Measurements from ENCODE around the gene ABCF3.
A peak's percentile ranks its signal among the peaks of the same experiment; 100 is the strongest.

ABCF3 gene

DNA sequence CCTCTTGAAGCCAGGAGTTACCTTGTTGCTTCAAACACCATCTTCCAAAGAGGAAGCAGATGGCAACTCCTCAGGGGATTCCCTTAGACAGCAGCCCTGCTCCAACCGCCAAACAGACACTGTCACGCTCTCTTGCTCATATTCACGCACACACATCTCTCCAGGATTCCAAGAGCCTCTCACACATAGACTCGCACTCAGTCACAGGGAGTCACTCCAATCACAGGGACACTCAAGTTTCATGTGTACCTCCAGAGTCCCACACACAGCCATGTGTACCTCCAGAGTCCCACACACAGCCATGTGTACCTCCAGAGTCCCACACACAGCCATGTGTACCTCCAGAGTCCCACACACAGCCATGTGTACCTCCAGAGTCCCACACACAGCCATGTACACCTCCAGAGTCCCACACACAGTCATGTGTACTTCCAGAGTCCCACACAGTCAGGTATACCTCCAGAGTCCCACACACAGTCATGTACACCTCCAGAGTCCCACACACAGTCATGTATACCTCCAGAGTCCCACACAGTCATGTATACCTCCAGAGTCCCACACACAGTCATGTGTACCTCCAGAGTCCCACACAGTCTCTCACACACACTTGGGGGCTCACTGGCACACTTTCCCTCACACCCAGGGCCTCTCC is 49.5 kb downstream of the ABCF3 start:
- TF ChIP-seq ZFHX2 (tag by site-specific recombination; conservative IDR thresholded peaks at IDR 0.05), result peak; percentile 97
- TF ChIP-seq, protein P1, sequence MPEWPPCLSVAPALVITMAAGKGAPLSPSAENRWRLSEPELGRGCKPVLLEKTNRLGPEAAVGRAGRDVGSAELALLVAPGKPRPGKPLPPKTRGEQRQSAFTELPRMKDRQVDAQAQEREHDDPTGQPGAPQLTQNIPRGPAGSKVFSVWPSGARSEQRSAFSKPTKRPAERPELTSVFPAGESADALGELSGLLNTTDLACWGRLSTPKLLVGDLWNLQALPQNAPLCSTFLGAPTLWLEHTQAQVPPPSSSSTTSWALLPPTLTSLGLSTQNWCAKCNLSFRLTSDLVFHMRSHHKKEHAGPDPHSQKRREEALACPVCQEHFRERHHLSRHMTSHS (tag by site-specific recombination; IDR thresholded peaks at IDR 0.05), result no peak
- TF ChIP-seq EGR2 (tag by site-specific recombination; IDR thresholded peaks at IDR 0.05; ENCODE audit: low read depth), result peak; percentile 96
- TF ChIP-seq, protein P2, sequence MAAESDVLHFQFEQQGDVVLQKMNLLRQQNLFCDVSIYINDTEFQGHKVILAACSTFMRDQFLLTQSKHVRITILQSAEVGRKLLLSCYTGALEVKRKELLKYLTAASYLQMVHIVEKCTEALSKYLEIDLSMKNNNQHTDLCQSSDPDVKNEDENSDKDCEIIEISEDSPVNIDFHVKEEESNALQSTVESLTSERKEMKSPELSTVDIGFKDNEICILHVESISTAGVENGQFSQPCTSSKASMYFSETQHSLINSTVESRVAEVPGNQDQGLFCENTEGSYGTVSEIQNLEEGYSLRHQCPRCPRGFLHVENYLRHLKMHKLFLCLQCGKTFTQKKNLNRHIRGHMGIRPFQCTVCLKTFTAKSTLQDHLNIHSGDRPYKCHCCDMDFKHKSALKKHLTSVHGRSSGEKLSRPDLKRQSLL (tag by site-specific recombination; IDR thresholded peaks at IDR 0.05), result no peak
- peak; percentile 47; the same call in 1 of the 2 replicates for TF ChIP-seq ZNF600 (tag by site-specific recombination; IDR thresholded peaks at IDR 0.05)
- Histone ChIP-seq H3K36me3 (ENCODE audit: control insufficient read depth in 2 of 2, insufficient read depth in 1 of 2, low read length in 2 of 2) (no peaks in the 10 kb centered on the region), H3K27ac (ENCODE audit: extremely low read depth, low read depth, low read length) (no peak overlapping the region), H3K4me1 (ENCODE audit: control insufficient read depth, insufficient read depth, low read length) (no peaks in the 10 kb centered on the region), H3K9me3 (ENCODE audit: control insufficient read depth, insufficient read depth, low read depth, low read length) (no peaks in the 10 kb centered on the region), H3K4me3 (ENCODE audit: low read depth, low read length) (no peak overlapping the region)
- POLR2A ChIA-PET, result interaction anchor here (1.0 kb wide), 1 partner anchor 11 kb away, joined by 3 read pairs; no protein-coding TSS in a partner anchor
- CTCF ChIA-PET, result interaction anchor here (8.7 kb wide), 1 partner anchor 8 kb away, joined by 66 read pairs; the partner anchor contains the start of gene VWA5B2

DNA sequence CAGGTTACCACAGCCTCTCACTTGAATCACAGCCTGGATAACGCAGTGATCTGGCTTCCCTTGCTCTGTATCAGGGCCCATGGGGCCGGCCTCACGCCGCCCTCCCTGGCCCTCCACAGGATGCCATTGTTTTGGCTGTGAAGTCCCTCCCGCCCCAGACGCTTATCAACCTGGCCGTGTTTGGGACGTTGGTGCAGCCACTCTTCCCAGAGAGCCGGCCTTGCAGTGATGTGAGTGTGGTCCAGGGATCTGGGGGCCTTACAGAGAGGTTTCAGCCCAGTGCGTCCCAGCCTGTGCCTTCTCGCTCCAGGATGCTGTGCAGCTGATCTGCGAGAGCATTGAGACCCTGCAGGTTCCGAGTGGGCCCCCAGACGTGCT is 50.0 kb downstream of the ABCF3 start:
- ChIA-PET CTCF (interaction anchor here (0.6 to 8.7 kb wide), 3 partner anchors 8 to 11 kb away, joined by 3 to 66 read pairs (median 4); partner anchors contain the start of gene VWA5B2), POLR2A (interaction anchor here (1.0 kb wide), 1 partner anchor 10 kb away, joined by 3 read pairs; no protein-coding TSS in a partner anchor)
- Histone ChIP-seq H3K36me3 (ENCODE audit: control insufficient read depth in 2 of 2, insufficient read depth in 1 of 2, low read length in 2 of 2) (no peaks in the 10 kb centered on the region), H3K4me1 (ENCODE audit: control insufficient read depth, insufficient read depth, low read length) (no peaks in the 10 kb centered on the region), H3K9me3 (ENCODE audit: control insufficient read depth, insufficient read depth, low read depth, low read length) (no peaks in the 10 kb centered on the region), H3K4me3 (ENCODE audit: low read depth, low read length) (no peak overlapping the region), H3K27ac (ENCODE audit: extremely low read depth, low read depth, low read length) (no peak overlapping the region)
- TF ChIP-seq ZBTB20 (tag by site-specific recombination; IDR thresholded peaks at IDR 0.05), result no peak

DNA sequence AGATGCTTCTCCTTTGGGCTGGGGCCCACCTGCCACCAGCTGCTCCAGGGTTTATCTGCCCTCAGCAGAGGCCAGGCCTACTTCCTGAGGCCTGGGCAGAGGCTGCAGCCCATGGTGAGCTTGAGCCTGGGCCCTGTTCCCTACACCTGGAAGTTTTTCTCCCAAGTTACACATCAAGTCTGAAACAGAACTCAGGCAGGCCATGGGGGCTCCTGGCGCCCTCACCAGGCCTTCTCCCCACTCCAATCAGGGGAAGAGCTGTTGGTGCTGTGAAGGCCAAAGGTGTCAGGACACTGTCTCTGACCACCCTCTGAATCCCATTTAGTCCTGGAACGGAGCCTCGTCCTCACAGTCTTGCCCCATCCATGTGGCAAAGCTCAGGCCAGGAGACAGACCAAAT is 50.6 kb downstream of the ABCF3 start:
- no peak overlapping the region for H3K27ac ChIP-seq (ENCODE audit: extremely low read depth, low read depth, low read length)
- H3K4me1 ChIP-seq (ENCODE audit: control insufficient read depth, insufficient read depth, low read length), result no peaks in the 10 kb centered on the region
- H3K4me3 ChIP-seq (ENCODE audit: low read depth, low read length), result no peak overlapping the region
- no peaks in the 10 kb centered on the region for H3K9me3 ChIP-seq (ENCODE audit: control insufficient read depth, insufficient read depth, low read depth, low read length)
- CTCF ChIA-PET, result interaction anchor here (0.6 to 8.7 kb wide), 4 partner anchors 9 to 13 kb away, joined by 3 to 66 read pairs (median 4); partner anchors contain the start of genes EEF1AKMT4 and VWA5B2
- no peaks in the 10 kb centered on the region for H3K36me3 ChIP-seq (ENCODE audit: control insufficient read depth in 2 of 2, insufficient read depth in 1 of 2, low read length in 2 of 2)
- POLR2A ChIA-PET, result interaction anchor here (1.0 kb wide), 1 partner anchor 10 kb away, joined by 3 read pairs; no protein-coding TSS in a partner anchor
- no peak for TF ChIP-seq ZNF621 (tag by site-specific recombination; IDR thresholded peaks at IDR 0.05)
- no peak for TF ChIP-seq ZNF391 (tag by site-specific recombination; IDR thresholded peaks at IDR 0.05; ENCODE audit: borderline replicate concordance, low read depth)
- TF ChIP-seq HOXA7 (CRISPR knock-in tag; IDR thresholded peaks at IDR 0.05; ENCODE audit: borderline replicate concordance), result no peak
- no peak for TF ChIP-seq EGR2 (tag by site-specific recombination; IDR thresholded peaks at IDR 0.05; ENCODE audit: low read depth)
- TF ChIP-seq, protein P3, sequence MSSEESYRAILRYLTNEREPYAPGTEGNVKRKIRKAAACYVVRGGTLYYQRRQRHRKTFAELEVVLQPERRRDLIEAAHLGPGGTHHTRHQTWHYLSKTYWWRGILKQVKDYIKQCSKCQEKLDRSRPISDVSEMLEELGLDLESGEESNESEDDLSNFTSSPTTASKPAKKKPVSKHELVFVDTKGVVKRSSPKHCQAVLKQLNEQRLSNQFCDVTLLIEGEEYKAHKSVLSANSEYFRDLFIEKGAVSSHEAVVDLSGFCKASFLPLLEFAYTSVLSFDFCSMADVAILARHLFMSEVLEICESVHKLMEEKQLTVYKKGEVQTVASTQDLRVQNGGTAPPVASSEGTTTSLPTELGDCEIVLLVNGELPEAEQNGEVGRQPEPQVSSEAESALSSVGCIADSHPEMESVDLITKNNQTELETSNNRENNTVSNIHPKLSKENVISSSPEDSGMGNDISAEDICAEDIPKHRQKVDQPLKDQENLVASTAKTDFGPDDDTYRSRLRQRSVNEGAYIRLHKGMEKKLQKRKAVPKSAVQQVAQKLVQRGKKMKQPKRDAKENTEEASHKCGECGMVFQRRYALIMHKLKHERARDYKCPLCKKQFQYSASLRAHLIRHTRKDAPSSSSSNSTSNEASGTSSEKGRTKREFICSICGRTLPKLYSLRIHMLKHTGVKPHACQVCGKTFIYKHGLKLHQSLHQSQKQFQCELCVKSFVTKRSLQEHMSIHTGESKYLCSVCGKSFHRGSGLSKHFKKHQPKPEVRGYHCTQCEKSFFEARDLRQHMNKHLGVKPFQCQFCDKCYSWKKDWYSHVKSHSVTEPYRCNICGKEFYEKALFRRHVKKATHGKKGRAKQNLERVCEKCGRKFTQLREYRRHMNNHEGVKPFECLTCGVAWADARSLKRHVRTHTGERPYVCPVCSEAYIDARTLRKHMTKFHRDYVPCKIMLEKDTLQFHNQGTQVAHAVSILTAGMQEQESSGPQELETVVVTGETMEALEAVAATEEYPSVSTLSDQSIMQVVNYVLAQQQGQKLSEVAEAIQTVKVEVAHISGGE (tag by site-specific recombination; conservative IDR thresholded peaks at IDR 0.05; ENCODE audit: low read depth), result no peak
- no peak for TF ChIP-seq HOXC10 (CRISPR knock-in tag; IDR thresholded peaks at IDR 0.05)
- no peak for TF ChIP-seq ZNF558 (tag by site-specific recombination; IDR thresholded peaks at IDR 0.05)
- no peak for TF ChIP-seq ZNF514 (tag by site-specific recombination; IDR thresholded peaks at IDR 0.05)
- no peak for TF ChIP-seq ZEB2 (tag by site-specific recombination; IDR thresholded peaks at IDR 0.05)
- TF ChIP-seq, protein P4, sequence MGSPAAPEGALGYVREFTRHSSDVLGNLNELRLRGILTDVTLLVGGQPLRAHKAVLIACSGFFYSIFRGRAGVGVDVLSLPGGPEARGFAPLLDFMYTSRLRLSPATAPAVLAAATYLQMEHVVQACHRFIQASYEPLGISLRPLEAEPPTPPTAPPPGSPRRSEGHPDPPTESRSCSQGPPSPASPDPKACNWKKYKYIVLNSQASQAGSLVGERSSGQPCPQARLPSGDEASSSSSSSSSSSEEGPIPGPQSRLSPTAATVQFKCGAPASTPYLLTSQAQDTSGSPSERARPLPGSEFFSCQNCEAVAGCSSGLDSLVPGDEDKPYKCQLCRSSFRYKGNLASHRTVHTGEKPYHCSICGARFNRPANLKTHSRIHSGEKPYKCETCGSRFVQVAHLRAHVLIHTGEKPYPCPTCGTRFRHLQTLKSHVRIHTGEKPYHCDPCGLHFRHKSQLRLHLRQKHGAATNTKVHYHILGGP (tag by site-specific recombination; IDR thresholded peaks at IDR 0.05), result no peak
- TF ChIP-seq ZSCAN16 (tag by site-specific recombination; IDR thresholded peaks at IDR 0.05), result no peak
- TF ChIP-seq, protein P5, sequence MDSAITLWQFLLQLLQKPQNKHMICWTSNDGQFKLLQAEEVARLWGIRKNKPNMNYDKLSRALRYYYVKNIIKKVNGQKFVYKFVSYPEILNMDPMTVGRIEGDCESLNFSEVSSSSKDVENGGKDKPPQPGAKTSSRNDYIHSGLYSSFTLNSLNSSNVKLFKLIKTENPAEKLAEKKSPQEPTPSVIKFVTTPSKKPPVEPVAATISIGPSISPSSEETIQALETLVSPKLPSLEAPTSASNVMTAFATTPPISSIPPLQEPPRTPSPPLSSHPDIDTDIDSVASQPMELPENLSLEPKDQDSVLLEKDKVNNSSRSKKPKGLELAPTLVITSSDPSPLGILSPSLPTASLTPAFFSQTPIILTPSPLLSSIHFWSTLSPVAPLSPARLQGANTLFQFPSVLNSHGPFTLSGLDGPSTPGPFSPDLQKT (IDR thresholded peaks at IDR 0.05; ENCODE audit: borderline replicate concordance, low read depth, low read length), result no peak
- no peak for TF ChIP-seq ZNF777 (tag by site-specific recombination; IDR thresholded peaks at IDR 0.05; ENCODE audit: borderline replicate concordance)
- TF ChIP-seq ZSCAN30 (tag by site-specific recombination; IDR thresholded peaks at IDR 0.05), result no peak
